NCI-H187 treated with DMSO at 0.1 percent for 48 hours (cell line): ENCODE results near the gene EVL.
"Not testable (repeated sequence)": the region's sequence is repeated elsewhere in the genome, so short reads cannot be mapped to it uniquely, and the experiment has no call there.

ENCODE experiments used
- DNase-seq: peaks from one replicate; lab custom pipeline; 2025; lab: John Stamatoyannopoulos, UW

The EVL gene

GRCh38 chr14:100170880-100171279 lies 105.7 kb downstream of the EVL start:
- DNase-seq, result no peak

- no peak for DNase-seq
Measured at GRCh38 chr14:100172811-100173210, 107.6 kb downstream of the EVL start.

GRCh38 chr14:100173353-100173752 lies 108.1 kb downstream of the EVL start:
- DNase-seq, result no peak

GRCh38 chr14:100176811-100177327 lies 111.6 kb downstream of the EVL start:
- no peak for DNase-seq

GRCh38 chr14:100178691-100179090 lies 113.5 kb downstream of the EVL start:
- DNase-seq, result no peak

- DNase-seq, result not testable (repeated sequence)
Measured at GRCh38 chr14:100180671-100181070, 115.4 kb downstream of the EVL start.

- DNase-seq, result not testable (repeated sequence)
Measured at GRCh38 chr14:100181876-100182551, 116.8 kb downstream of the EVL start.

GRCh38 chr14:100187247-100187833 lies 122.1 kb downstream of the EVL start:
- no peak for DNase-seq

GRCh38 chr14:100188392-100189030 lies 123.3 kb downstream of the EVL start:
- no peak for DNase-seq

GRCh38 chr14:100190126-100190525 lies 124.9 kb downstream of the EVL start:
- DNase-seq, result no peak

- no peak for DNase-seq
Measured at GRCh38 chr14:100191584-100192249, 126.5 kb downstream of the EVL start.

- no peak for DNase-seq
Measured at GRCh38 chr14:100192250-100192671, 127.0 kb downstream of the EVL start.

GRCh38 chr14:100192672-100193416 lies 127.6 kb downstream of the EVL start:
- DNase-seq, result peak; percentile 91
